GM12865 (cell line): ENCODE measurements around the gene HRH2.

ENCODE experiments used
- DNase-seq: peaks from one replicate; pipeline ENCODE4 v3.0.0; 2010; ENCODE audit warnings: low read depth
- H3K4me3 ChIP-seq: 2 replicates; pipeline ENCODE4 v1.5.1; 2011; ENCODE audit warnings: mild to moderate bottlenecking, low read depth, low read length, control low read depth
- CTCF ChIP-seq: IDR thresholded peaks from 2 replicates; pipeline ENCODE4 v1.5.1; 2011; ENCODE audit warnings: low read length, control low read depth, low read depth, inconsistent platforms; ENCODE audit not compliant: insufficient read depth; ENCODE audit errors: missing control alignments

The HRH2 gene

GRCh38 chr5:175700991-175701390, 43.1 kb downstream of the HRH2 start:
- peak; percentile 54 for TF ChIP-seq CTCF
- no peak overlapping the region for H3K4me3 ChIP-seq
- peak; percentile 4 for DNase-seq

- no peak for DNase-seq
- H3K4me3 ChIP-seq: no peak overlapping the region
- TF ChIP-seq CTCF: no peak
Observed at GRCh38 chr5:175701797-175702196, 43.9 kb downstream of the HRH2 start.

- no peak for TF ChIP-seq CTCF
- no peak for DNase-seq
- H3K4me3 ChIP-seq: no peak overlapping the region
Observed at GRCh38 chr5:175706499-175706898, 48.6 kb downstream of the HRH2 start.

GRCh38 chr5:175707751-175708375, 50.0 kb downstream of the HRH2 start:
- TF ChIP-seq CTCF: no peak
- no peak for DNase-seq
- no peak overlapping the region for H3K4me3 ChIP-seq

- TF ChIP-seq CTCF: no peak
- H3K4me3 ChIP-seq: no peak overlapping the region
- no peak for DNase-seq
Observed at GRCh38 chr5:175709276-175709781, 51.5 kb downstream of the HRH2 start.

- DNase-seq: no peak
- H3K4me3 ChIP-seq: no peak overlapping the region
- no peak for TF ChIP-seq CTCF
Observed at GRCh38 chr5:175710326-175710725, 52.5 kb downstream of the HRH2 start.

GRCh38 chr5:175711031-175711430, 53.2 kb downstream of the HRH2 start:
- no peak for TF ChIP-seq CTCF
- H3K4me3 ChIP-seq: no peak overlapping the region
- no peak for DNase-seq
